ENCODE results near the gene IVD. TPM values are rescaled to one million over a fixed set of nuclear protein-coding genes. Genes with fewer than 3 reads are reported as not detected.
A peak's percentile ranks its signal among the peaks of the same experiment; 100 is the strongest.

IVD gene
- 34.9 and 36.7 TPM in 2 replicates for total RNA-seq (2014; rRNA removed; shearing (Covaris generic))

DNA sequence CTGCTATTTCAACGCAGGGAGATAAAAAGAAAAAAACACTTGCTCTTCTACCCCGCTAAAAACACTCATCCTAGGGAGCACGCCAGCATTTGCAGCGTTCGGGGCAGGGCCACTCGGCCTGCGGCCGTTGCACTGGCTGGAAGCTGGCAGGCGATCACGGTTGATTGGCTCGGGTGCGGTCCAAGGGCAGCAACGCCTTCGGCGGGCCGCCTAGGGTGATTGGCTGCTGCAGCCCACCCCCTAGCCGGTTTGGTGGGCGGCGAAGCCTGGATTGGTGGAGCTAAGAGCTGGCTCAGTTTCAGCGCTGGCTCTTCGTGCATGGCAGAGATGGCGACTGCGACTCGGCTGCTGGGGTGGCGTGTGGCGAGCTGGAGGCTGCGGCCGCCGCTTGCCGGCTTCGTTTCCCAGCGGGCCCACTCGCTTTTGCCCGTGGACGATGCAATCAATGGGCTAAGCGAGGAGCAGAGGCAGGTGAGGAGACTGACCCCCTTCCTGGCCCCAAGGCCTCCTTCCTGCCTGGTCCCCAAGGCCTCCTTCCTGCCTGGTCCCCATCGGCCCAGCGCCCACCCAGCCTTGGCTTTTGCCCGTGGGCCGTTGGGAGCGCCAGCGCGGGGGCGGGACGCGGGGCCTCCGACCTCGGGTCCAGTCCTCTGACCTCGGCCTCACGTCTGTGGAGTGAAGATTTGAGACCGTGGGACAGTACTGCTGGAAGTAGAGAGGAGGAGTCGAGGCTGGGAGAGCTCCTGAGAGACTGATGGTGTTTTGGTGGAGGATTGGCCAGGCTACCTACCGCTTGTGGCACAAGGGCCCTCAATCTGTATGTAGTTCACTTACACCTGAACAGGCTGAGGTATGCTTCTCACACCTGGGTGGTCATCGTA, at the start of gene IVD:
IVD (plus strand) TSS at position 295 of the 881 bp plus-strand sequence; CDS start at position 328, 33 bp downstream.
- peak within 1 kb of the TSS; percentile 48 for H3K27ac ChIP-seq
- no peaks in the 10 kb centered on the region for H3K9me3 ChIP-seq (replicated peaks)
- H3K27me3 ChIP-seq, result no peaks in the 10 kb centered on the region
- 0 out of 2 replicates have a peak, but pooled peaks cover 3% of the 10 kb centered on the region for H3K4me1 ChIP-seq
- H3K36me3 ChIP-seq, result peaks cover 18% of the 10 kb centered on the region
- DNase-seq, result peak; percentile 95 to 97
- H3K4me3 ChIP-seq, result peak within 1 kb of the TSS; percentile 79

DNA sequence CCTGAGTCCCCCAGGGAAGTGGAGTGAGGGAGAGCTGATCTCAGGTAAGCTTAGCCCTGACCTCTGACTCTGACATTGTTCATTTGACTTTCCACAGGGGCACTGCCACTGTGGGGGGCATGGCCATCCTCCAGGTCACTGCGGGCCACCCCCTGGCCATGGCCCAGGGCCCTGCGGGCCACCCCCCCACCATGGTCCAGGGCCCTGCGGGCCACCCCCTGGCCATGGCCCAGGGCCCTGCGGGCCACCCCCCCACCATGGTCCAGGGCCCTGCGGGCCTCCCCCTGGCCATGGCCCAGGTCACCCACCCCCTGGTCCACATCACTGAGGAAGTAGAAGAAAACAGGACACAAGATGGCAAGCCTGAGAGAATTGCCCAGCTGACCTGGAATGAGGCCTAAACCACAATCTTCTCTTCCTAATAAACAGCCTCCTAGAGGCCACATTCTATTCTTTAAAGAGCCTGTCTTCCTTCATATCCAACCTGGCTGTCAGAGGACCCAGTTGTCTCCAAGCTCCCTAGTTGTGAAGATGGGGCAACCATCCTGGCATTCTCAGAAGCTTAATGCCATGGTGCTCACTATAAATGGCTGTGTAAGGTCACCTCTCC, 49.5 kb upstream of the IVD start:
- Histone ChIP-seq H3K4me1 (peaks cover 7% of the 10 kb centered on the region; the same call in 1 of the 2 replicates), H3K4me3 (no peak overlapping the region), H3K36me3 (no peaks in the 10 kb centered on the region), H3K27me3 (peaks cover 7% of the 10 kb centered on the region; the same call in 1 of the 2 replicates), H3K9me3 (replicated peaks) (no peaks in the 10 kb centered on the region), H3K27ac (no peak overlapping the region)
- no peak for DNase-seq

DNA sequence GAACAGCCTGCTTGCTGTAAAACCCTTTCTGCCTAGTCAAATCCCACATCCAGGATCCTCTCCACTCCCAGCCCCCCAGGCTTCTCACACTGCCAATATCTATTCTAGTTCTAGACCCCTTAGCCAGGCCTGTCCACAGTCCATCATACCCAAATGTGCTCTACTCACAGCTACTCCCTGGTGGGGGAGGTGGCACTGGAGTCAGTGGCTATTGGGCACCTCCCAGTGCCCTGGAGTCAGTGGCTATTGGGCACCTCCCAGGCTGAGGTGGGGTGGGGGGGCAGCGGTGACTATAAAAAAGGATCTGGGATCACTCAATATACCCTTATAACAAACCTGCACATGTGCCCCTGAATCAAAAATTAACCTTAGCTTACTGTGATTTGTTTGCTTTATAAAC, 48.3 kb upstream of the IVD start:
- no peak for DNase-seq
- peaks cover 5% of the 10 kb centered on the region; the same call in 1 of the 2 replicates for H3K27me3 ChIP-seq
- H3K36me3 ChIP-seq, result no peaks in the 10 kb centered on the region
- H3K9me3 ChIP-seq (replicated peaks), result no peaks in the 10 kb centered on the region
- H3K4me3 ChIP-seq, result no peak overlapping the region
- H3K4me1 ChIP-seq, result peaks cover 7% of the 10 kb centered on the region; the same call in 1 of the 2 replicates
- no peak overlapping the region for H3K27ac ChIP-seq

GRCh38 chr15:40357723-40358470, 47.7 kb upstream of the IVD start, which contains the start of gene DISP2:
Gene DISP2, plus strand, starts transcription at chr15:40358219. Its CDS starts 103 bp downstream, at chr15:40358322.
- no peak within 1 kb of the TSS for H3K27ac ChIP-seq
- DNase-seq, result peak; percentile 85 to 92
- H3K9me3 ChIP-seq (replicated peaks), result no peaks in the 10 kb centered on the region
- no peaks in the 10 kb centered on the region for H3K36me3 ChIP-seq
- peaks cover 5% of the 10 kb centered on the region; the same call in 1 of the 2 replicates for H3K27me3 ChIP-seq
- peak within 1 kb of the TSS; percentile 56 for H3K4me3 ChIP-seq
- H3K4me1 ChIP-seq, result peaks cover 7% of the 10 kb centered on the region; the same call in 1 of the 2 replicates

DNA sequence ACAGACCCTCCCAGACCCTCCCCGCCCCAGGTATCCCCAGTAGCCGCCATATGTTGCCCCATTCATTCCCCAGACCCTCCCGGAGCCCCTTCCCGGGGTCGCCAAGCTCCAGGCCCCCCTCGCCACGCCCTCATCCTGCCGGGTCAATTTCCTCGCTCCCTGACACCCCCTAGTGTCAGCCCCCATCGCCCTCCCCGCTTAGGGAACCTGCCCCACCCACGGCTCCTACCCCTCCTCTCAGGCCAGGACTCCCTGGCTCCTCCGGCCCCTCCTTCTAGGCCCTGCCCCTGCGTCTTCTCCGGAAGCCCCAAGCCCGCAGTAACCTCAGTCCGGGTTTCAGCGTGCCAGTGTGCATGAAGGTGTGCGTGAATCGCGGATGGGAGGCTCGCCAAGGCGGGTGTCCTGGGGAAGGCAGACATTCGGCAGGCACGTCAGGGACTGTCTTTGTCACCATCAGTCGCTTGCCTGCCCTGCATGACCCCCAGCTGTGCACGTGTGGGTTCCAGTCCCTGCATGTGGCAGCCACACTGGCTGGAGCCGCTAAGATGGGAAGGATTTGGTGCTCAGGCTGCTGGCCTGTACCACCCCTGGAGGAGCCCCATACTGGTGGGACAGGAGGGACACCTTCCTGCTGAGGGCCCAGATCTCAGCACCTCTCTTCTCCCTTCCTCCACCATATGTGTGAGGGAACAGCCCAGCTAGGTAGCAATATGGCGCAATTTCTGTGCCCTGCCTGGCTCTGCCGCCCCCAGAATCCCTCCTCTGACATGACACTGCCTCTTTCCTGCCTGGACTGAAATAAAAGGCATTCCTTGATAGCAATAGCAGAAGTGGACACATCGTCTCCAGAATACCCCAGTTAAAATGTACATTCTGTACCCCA, 46.9 kb upstream of the IVD start:
- Histone ChIP-seq H3K4me3 (peak overlapping the region; percentile 56), H3K4me1 (peaks cover 7% of the 10 kb centered on the region; the same call in 1 of the 2 replicates), H3K36me3 (no peaks in the 10 kb centered on the region), H3K27me3 (peaks cover 5% of the 10 kb centered on the region; the same call in 1 of the 2 replicates), H3K27ac (no peak overlapping the region), H3K9me3 (replicated peaks) (no peaks in the 10 kb centered on the region)
- DNase-seq, result peak; percentile 40 to 42

- no peaks in the 10 kb centered on the region for H3K36me3 ChIP-seq
- H3K9me3 ChIP-seq (replicated peaks), result no peaks in the 10 kb centered on the region
- no peak overlapping the region for H3K4me3 ChIP-seq
- peaks cover 5% of the 10 kb centered on the region; the same call in 1 of the 2 replicates for H3K27me3 ChIP-seq
- H3K27ac ChIP-seq, result no peak overlapping the region
- H3K4me1 ChIP-seq, result peaks cover 3% of the 10 kb centered on the region; the same call in 1 of the 2 replicates
- DNase-seq, result no peak
These were observed 45.6 kb upstream of the IVD start for GRCh38 chr15:40360015-40360414.

DNA sequence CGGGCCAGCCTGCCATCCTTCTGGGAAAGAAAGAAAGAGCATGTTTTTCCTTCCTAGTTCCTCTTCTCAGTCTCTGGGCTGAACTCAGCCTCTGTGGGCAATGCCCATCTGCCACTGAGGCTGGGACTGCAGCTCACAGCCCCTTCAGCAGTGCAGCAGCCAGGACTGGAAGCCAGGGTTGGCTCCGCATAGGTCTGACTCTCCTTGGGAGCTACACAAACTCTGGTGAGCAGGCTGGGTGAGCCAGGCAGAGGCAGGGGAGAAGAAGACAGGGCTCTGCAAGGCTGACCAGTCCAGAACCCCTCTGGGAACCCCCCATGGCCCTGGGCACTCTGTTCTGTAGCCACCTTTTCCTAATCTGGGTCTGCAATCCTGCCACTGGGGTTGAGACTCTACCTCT, 44.0 kb upstream of the IVD start:
- H3K27ac ChIP-seq, result no peak overlapping the region
- H3K36me3 ChIP-seq, result no peaks in the 10 kb centered on the region
- H3K27me3 ChIP-seq, result peaks cover 5% of the 10 kb centered on the region; the same call in 1 of the 2 replicates
- no peak for DNase-seq
- peaks cover 3% of the 10 kb centered on the region; the same call in 1 of the 2 replicates for H3K4me1 ChIP-seq
- H3K4me3 ChIP-seq, result no peak overlapping the region
- H3K9me3 ChIP-seq (replicated peaks), result no peaks in the 10 kb centered on the region

- Histone ChIP-seq H3K27ac (no peak overlapping the region), H3K9me3 (replicated peaks) (no peaks in the 10 kb centered on the region), H3K4me1 (peaks cover 9% of the 10 kb centered on the region), H3K4me3 (no peak overlapping the region), H3K36me3 (no peaks in the 10 kb centered on the region), H3K27me3 (peaks cover 4% of the 10 kb centered on the region; the same call in 1 of the 2 replicates)
- no peak for DNase-seq
These were observed 42.0 kb upstream of the IVD start for GRCh38 chr15:40363611-40364010.

DNA sequence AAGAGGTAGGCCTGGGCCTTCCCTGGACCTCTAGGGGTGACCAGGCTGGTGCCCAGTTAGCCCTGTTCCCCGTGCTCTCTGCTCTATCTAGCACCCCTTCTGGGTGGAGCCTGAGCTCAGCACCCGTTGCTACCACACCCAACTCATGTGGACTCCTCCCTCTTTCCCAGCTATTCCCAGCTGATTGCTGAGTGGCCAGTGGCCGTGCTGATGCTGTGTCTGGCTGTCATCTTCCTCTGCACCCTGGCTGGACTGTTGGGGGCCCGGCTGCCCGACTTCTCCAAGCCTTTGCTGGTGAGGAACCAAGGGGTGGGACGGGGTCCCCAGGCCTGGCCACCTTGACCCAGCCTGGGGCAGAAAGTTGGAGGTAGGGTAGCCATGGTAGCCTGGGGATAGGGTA, 41.3 kb upstream of the IVD start:
- H3K27ac ChIP-seq, result no peak overlapping the region
- no peaks in the 10 kb centered on the region for H3K27me3 ChIP-seq
- H3K9me3 ChIP-seq (replicated peaks), result no peaks in the 10 kb centered on the region
- no peak overlapping the region for H3K4me3 ChIP-seq
- no peaks in the 10 kb centered on the region for H3K36me3 ChIP-seq
- DNase-seq, result no peak
- H3K4me1 ChIP-seq, result peaks cover 8% of the 10 kb centered on the region

DNA sequence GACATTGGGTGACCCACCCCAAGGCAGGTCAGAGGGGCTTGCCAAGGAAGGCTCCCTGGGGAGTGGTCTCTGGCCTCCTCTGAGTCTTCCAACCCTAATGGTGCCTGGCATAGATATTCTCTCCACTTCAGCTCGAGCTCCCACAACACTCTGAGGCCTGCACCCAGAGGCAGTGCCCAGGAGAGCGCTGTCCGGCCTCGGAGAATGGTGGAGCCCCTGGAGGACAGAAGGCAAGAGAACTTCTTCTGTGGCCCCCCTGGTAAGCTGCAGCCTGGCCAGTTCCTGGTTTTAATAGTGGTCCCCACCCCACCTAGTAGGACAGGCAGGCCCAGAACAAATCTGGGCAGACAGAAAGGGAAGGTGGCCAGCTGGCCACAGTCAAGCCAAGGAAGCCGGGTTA, 40.6 kb upstream of the IVD start:
- Histone ChIP-seq H3K4me1 (peaks cover 8% of the 10 kb centered on the region), H3K4me3 (no peak overlapping the region), H3K9me3 (replicated peaks) (no peaks in the 10 kb centered on the region), H3K27ac (no peak overlapping the region), H3K27me3 (no peaks in the 10 kb centered on the region), H3K36me3 (no peaks in the 10 kb centered on the region)
- DNase-seq, result no peak

DNA sequence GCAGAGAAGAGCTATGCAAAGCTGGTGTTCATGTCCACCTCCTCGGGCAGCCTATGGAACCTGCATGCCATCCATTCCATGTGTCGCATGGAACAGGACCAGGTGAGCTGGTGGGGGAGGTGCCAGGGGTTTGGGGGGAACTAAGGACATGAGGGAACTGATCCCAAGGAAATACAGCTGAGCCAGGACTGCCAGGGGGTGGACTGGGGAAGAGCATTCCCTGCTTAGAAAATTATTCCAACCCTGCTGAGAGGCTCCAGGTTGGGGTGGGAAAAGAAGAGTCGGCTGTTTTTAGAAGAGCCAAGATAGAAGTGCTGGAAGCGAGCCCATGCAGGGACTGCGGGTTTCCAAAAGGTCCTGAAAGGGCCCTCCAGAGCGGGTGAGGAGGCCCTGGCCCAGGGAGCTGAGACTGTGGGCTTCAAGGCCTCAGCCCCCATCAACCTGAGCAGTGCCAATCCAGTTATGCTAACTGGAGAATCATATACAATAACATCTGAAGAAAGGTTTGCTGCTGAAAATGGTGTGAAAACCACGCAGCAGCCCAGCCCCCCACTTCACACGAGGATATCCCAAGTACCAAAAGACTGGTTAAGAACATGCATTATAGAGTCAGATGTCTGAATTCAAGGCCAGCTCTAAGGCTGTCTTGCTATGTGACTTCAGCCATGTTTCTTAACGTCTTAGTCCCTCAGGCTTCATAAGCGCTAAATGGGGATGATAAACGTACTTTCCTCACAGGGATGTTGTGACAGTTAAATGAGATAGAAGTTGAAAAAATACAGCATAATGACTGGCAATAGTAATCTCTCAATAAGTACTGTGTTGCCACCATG, 39.8 kb upstream of the IVD start:
- H3K27ac ChIP-seq, result no peak overlapping the region
- H3K4me3 ChIP-seq, result no peak overlapping the region

GRCh38 chr15:40366457-40367370, 38.9 kb upstream of the IVD start:
- no peak for DNase-seq
- H3K4me3 ChIP-seq, result no peak overlapping the region
- peaks cover 8% of the 10 kb centered on the region for H3K4me1 ChIP-seq
- H3K27me3 ChIP-seq, result no peaks in the 10 kb centered on the region
- H3K27ac ChIP-seq, result no peak overlapping the region
- no peaks in the 10 kb centered on the region for H3K36me3 ChIP-seq
- H3K9me3 ChIP-seq (replicated peaks), result no peaks in the 10 kb centered on the region

More for the DNA sequence above, 39.8 kb upstream of the IVD start:
- no peaks in the 10 kb centered on the region for H3K27me3 ChIP-seq
- H3K36me3 ChIP-seq, result no peaks in the 10 kb centered on the region
- peaks cover 8% of the 10 kb centered on the region for H3K4me1 ChIP-seq
- DNase-seq, result no peak
- H3K9me3 ChIP-seq (replicated peaks), result no peaks in the 10 kb centered on the region

All from SJCRH30 (cell line).